Brain microvascular endothelial cell (primary cell): ENCODE results near the gene DHX35.
A peak's percentile ranks its signal among the peaks of the same experiment; 100 is the strongest.

Experiments
- DNase-seq: peaks from one replicate; pipeline ENCODE4 v3.0.0-alpha.2; 2020
- H3K27ac ChIP-seq: fragments of 250-450 bp; sonication (Bioruptor Pico); 2 replicates; pipeline ENCODE4 v1.5.1; 2020; ENCODE audit warnings: mild to moderate bottlenecking, moderate library complexity
- H3K27me3 ChIP-seq: fragments of 250-450 bp; sonication (Bioruptor Pico); replicated peaks from 2 replicates; pipeline ENCODE4 v1.5.1; 2020; ENCODE audit warnings: mild to moderate bottlenecking
- H3K36me3 ChIP-seq: fragments of 250-450 bp; sonication (Bioruptor Pico); replicated peaks from 2 replicates; pipeline ENCODE4 v1.5.1; 2020; ENCODE audit warnings: mild to moderate bottlenecking
- H3K4me3 ChIP-seq: 2 replicates; pipeline ENCODE4 v1.5.1; 2011; ENCODE audit warnings: low read depth, mild to moderate bottlenecking, control low read depth, low read length, moderate library complexity
- CTCF ChIP-seq: IDR thresholded peaks from 2 replicates; pipeline ENCODE4 v1.5.1; 2011; ENCODE audit warnings: low read depth, mild to moderate bottlenecking, moderate library complexity, low read length, control low read depth, inconsistent platforms; ENCODE audit errors: missing control alignments
- in situ Hi-C: cut with HindIII; loops from 2 replicates; pipeline ENCODE4 v1.10.0; 2017; ENCODE audit warnings: low sequenced_read_pairs, low pct_ligation_motif_present

The DHX35 gene

GRCh38 chr20:38962044-38962927 is at the start of gene DHX35:
Gene DHX35 (plus strand): TSS chr20:38962344. CDS start chr20:38962368, 24 bp downstream.
- peak; percentile 70 for TF ChIP-seq CTCF
- H3K27ac ChIP-seq = peak within 1 kb of the TSS; percentile 91
- peak within 1 kb of the TSS; percentile 90 for H3K4me3 ChIP-seq
- in situ Hi-C loops = no loop called here
- H3K27me3 ChIP-seq = no peaks in the 10 kb centered on the region
- peak; percentile 93 for DNase-seq
- H3K36me3 ChIP-seq = no peaks in the 10 kb centered on the region

GRCh38 chr20:38915355-38915754 is 46.8 kb upstream of the DHX35 start:
- Histone ChIP-seq H3K36me3 (no peaks in the 10 kb centered on the region), H3K4me3 (no peak overlapping the region), H3K27me3 (peaks cover 4% of the 10 kb centered on the region), H3K27ac (no peak overlapping the region)
- no peak for DNase-seq
- in situ Hi-C loops = no loop called here
- TF ChIP-seq CTCF = no peak

- in situ Hi-C loops = no loop called here
- TF ChIP-seq CTCF = no peak
- Histone ChIP-seq H3K27ac (no peak overlapping the region), H3K27me3 (peaks cover 8% of the 10 kb centered on the region), H3K36me3 (no peaks in the 10 kb centered on the region), H3K4me3 (no peak overlapping the region)
- no peak for DNase-seq
These were observed 44.5 kb upstream of the DHX35 start for GRCh38 chr20:38917657-38918056.

DNA sequence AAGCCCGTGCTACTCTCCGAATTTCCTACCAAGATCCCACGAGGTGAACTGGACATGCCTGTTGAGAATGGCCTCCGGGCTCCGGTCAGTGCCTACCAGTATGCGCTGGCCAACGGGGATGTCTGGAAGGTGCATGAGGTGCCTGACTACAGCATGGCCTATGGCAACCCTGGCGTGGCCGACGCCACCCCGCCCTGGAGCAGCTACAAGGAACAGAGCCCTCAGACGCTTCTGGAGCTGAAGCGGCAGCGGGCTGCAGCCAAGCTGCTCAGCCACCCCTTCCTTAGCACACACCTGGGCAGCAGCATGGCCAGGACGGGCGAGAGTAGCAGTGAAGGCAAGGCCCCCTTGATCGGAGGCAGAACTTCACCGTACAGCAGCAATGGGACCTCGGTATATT is 44.0 kb upstream of the DHX35 start:
- DNase-seq = no peak
- TF ChIP-seq CTCF = no peak
- no peaks in the 10 kb centered on the region for H3K36me3 ChIP-seq
- in situ Hi-C loops = no loop called here
- H3K4me3 ChIP-seq = no peak overlapping the region
- H3K27ac ChIP-seq = no peak overlapping the region
- peaks cover 8% of the 10 kb centered on the region for H3K27me3 ChIP-seq

DNA sequence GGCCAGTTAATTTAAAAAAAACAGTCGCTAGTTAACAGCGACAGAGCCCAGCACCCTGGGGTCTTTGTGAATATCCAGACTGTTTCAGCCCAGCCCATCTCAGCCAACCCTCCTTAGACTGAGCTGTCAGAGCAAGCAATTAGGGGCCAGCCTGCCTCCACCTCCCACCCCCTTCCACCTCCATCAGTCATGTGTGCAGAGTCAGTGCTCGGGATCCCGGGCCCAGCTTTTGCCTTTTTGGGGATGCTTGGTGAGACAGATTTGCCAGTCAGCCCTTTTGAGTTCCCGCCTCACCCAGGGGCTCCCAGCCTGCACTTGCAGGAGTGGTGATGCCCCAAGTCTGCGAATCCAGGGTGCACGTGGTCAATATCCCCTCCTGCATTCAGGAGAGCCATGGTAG is 42.5 kb upstream of the DHX35 start:
- in situ Hi-C loops = no loop called here
- DNase-seq = no peak
- Histone ChIP-seq H3K27ac (no peak overlapping the region), H3K36me3 (no peaks in the 10 kb centered on the region), H3K4me3 (no peak overlapping the region), H3K27me3 (peaks cover 8% of the 10 kb centered on the region)
- TF ChIP-seq CTCF = no peak
